T-helper 1 cell (primary cell): ENCODE measurements around the gene NPHP1.
A peak's percentile ranks its signal among the peaks of the same experiment; 100 is the strongest.
"Not testable (repeated sequence)": the region's sequence is repeated elsewhere in the genome, so short reads cannot be mapped to it uniquely, and the experiment has no call there.

ENCODE experiments used
- DNase-seq, 5 donors: peaks; one replicate each; pipeline ENCODE4 v3.0.0-alpha.2; 2012 to 2020

Gene NPHP1

DNA sequence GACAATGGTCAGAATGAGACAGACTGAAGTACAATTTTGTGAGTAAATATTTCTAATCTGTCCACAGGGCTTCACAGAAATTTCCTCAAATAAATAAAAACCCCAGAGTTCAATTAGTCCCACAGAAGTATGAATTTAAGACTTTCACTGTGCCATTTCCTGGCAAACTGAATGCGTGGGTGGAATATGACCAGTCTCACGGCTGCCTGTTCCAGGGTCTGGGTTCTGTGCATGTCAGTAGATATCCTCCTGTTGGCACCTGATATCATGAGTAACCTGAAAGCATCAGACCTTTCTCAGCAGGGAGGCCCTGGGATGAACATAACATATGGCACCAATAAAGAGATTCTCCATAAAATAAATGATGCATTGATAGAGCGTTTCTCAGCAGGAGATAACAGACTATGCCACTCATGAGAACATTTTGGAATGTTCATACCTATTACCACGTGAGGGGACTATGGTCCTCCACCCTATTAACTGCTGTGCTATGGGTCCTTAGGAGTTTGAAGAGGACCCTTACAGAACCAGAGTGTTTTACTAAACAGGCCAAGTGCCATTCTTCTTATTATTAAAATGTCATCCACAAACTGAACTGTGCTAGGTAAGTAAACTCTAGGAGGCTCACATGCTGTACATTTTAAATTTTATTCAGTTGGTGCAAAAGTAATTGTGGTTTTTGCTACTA, 78.6 kb downstream of the NPHP1 start:
- no peak for DNase-seq

DNA sequence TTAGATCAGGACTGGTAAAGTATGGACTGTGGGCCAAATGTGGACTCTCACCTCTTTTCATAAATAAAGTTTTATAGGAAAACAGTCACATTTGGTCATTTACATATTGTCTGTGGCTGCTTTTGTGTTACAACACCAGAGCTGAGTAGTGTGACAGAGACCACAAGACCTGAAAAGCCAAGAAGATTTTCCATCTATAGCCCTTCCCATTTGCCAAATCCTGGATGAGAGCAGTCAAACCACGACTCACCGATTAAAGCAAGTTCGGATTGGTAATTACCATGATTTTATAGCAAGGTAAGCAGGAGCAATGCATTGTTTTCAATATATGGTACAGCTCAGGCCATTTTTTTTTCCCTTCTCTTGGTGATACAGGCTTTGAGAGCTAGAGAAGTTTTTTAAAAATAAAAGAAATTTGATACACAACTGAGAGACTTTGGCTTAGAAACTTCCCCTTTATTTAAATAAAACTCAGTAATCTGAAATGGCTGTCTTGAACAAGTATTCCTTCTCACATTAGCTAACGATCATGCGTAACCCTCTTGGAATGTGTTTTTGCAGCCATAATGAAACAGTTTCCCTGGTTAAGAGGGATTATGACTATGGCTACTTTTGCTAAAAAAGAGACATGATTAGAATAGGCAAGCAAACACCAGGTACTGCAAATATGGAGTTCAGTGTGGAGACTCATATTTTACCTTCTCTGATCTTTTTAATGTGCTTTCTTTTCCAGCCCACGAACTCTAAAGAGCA, 79.7 kb downstream of the NPHP1 start:
- no peak for DNase-seq

DNA sequence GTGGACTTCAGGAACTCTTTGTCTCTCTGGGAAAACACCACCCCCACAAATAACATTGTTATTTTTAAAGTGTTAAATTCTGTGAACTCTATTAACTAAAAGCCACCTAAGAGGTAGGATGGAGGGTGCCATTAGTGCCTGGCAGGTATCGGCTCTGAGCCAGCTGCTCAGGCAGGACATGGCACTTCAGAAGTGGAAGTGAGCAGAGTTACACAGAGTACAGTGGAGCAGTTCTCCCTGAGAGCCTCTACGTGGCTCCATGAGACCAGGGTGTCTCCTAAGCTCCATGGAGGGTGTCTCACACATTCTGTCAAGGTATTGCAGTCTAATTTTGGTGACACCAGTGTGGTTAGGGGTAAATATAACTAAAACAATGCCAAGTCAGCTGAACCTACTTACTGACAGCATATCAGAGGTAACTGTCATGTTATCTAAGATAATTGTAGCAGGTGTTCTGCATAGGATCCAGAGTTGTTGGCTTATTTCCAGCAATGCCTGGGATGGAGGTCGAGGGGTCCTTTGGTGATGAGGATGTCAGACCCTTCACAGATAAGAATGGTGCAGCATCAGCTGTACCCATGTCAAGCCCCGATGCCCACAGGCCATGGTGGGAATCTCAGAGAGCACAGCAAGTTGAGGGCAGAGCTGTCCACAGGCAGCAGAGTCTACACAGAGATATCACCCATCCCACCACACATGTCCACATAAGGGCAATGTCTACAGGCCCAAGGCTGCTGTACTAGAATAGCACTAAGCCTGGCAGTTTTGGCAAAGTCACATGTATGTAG, 80.6 kb downstream of the NPHP1 start:
- DNase-seq: no peak

DNA sequence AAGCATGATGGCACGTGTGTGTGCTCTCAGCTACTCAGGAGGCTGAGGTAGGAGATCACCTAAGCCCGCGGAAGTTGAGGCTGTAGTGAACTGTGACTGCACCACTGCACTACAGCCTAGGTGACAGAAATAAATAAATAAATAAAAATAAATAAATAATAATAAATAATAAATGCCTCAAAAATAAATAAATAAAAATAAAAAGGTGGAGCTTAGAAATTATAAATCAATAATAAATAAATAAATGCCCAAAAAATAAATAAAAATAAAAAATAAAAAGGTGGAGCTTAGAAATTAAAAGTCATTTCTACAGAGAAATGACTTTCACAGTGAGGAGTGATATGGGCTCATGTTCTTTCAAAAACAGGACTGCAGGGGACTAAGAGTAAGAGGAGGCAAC, 83.2 kb downstream of the NPHP1 start:
- DNase-seq: no peak

DNA sequence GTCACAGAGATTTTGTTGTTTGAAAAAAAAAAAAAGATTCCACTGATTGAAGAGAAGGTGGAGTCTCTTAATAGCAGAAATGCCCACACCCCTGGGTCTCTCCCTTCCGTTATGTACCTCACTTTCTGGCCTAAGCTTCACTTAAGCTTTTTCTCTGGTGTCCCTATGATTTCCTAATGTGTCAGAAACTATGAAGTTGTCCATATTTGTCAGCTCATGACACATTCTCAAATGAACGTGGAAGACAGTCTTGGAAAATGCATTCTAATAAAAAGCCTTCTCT, 83.8 kb downstream of the NPHP1 start:
- DNase-seq: no peak

DNA sequence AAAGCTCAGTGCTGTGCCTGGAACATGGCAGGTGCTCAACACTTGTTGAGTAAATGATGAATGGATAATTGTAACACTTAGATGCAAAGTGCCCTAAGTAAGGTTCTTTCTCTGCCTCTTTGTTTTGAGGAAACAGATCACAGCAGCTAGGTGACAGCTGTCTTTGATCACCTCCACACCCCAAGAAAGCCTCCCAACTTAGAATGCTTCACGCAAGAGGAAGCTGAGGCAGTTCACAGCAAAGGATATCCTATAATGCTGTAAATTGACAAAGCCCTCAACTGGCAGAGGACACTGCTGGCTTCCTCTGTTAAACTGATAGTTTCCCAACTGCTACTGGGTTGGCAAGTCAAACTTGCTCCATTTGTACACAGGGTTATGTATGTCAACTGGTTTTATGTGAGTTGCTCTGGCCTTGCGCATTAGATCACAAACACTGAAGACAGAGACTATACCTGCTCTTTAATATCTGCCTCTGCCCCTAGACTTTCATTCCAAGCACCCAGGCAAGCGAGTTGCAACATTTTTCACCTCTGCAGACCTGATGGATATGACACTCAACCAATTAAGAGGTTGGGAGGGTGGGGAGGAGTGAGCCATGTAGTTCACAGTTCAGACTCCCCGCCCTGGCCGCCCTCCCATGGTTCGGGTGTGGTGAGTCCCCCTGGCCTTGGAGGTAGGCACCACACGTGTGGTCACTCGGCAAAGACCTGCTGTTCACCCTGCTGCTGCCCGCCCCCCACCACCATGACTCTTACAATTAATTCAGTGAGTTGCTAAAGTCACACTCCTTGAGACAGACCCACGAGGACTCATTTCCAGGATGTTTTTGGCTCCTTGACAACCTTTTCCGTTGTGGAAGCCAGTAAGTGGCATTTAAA, 84.4 kb downstream of the NPHP1 start:
- DNase-seq: no peak

DNA sequence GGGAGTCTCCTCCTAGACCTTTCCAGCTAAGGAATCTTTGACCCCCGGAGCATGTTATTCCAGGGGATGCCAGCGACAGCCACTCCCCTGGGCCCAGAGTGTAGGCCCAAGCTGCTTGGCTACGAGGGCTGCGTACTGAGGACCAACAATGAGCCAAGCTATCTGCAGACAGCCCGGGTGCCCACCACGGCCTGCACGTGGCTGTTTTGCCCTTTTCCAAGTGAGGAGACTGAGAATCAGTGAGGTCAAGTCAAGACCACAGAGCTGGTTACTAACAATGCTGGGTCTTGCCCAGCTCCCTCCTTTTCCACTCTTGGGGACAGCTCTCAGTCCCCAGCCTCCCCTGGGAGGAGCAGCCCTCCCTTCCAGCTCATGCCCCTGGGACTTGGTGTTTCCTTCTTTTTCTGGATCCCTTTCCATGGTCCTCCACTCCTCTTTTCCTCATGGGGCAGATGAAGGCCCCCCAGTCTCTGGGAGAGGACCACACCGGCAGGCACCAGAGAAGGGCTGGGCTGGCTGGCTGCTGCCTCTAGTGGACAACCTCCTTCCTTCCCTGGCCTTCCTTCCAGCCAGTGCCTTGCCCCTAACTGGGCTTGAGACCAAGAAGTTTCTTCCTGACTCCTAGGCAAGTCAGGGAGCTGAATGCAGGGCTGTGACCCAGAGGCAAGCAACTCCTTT, 88.6 kb downstream of the NPHP1 start:
- no peak for DNase-seq

DNA sequence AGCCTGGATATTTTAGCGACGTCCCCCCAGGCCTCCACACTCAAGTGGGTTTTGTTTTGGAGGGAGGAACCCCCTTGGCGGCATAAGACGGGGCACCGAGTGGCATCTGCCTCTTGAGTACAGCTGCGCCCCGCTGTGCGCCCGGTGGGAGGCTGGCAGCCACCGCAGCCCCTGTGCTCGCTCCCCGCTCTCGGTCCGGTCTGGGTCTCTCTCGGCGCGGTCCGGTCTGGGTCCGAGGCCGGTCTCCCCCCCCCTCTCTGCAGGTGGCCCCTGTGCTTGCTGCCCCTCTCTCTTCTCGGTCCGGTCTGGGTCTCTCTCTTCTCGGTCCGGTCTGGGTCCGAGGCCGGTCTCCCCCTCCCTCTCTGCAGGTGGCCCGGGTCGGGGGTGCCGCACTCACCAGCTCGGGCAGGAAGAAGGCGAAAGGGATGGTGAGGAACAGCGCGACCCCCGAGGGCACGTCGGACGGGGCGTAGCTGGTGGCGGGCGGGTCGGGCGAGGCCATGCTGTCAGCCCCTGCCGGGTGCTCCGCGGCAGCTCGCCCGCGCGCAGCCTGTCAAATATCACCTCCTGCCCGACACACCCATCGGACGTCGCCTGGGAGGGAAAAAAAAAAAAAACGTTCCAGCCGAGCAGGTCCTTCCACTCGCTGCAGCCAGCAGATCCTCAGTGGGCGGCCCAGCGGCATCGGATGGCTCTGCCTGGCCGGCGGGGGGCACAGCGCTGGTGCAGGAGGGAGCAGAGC, 89.4 kb downstream of the NPHP1 start, which contains the start of gene MALL:
Gene MALL, minus strand, starts transcription at position 532 of the 742 bp plus-strand sequence. Its CDS starts 30 bp downstream, at position 502.
- no peak for DNase-seq

DNA sequence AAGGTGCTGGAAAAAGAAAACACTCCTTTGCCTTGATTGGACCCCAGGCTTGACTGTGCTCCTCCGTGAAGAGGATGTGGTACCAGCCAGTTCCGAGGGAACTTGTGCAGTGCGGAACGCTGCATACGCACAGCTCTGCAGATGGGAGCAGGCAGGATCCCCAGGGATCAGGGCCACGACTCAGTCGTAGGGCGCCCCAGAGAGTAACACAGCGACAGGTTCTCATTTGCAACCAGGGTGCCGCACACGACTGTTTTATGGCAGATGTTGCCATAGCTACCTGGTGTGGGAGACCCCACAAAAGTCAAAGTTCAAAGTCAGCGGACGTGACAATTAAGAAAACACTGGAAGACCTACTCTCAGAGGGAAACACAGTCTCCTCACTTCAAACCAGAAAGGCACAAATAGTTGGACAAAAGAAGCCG, 90.0 kb downstream of the NPHP1 start:
- no peak for DNase-seq

DNA sequence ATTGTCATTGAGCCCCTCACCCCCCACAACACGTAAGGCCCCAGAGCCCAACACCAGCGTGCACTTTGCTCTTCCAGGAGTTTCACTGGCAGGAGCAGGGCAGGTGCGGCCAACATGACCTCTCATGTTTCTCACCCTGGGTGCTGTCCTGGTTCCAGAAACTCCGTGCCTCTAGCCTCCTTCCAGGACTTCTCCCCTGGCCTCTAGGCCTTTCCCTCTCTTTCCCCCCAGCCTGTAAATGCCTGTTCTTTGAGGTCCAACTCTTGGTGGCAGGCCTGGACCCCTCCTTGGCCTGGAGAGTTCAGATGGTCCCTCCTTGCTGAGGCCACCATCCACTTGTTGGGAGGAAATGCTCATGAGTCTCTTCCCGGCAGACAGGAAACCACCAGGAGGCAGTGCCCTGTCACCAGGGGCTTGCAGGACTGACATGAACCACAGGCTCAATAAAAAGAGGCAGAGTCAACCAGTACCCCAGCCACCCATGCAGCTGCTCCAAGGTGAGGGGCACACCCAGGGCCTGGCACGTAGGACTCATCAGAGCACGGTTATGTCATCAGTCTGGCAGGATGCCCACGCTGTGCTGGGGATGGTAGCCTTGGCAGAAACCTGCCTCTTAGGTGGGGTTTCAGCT, 90.7 kb downstream of the NPHP1 start:
- peak in 1 of 5 donors; percentile 34 for DNase-seq

DNA sequence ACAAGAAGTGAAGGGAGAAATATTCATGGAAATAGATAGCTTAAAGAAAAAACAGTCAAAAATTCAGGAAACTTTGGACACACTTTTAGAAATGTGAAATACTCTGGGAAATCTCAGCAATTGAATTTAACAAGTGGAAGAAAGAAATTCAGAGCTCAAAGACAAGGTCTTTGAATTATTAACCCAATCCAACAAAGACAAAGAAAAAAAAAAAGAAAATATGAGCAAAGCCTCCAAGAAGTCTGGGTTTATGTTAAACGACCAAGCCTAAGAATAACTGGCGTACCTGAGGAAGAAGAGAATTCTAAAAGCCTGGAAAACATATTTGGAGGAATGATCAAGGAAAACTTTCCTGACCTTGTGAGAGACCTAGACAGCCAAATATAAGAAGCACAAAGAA, 96.5 kb downstream of the NPHP1 start:
- DNase-seq: not testable (repeated sequence)

DNA sequence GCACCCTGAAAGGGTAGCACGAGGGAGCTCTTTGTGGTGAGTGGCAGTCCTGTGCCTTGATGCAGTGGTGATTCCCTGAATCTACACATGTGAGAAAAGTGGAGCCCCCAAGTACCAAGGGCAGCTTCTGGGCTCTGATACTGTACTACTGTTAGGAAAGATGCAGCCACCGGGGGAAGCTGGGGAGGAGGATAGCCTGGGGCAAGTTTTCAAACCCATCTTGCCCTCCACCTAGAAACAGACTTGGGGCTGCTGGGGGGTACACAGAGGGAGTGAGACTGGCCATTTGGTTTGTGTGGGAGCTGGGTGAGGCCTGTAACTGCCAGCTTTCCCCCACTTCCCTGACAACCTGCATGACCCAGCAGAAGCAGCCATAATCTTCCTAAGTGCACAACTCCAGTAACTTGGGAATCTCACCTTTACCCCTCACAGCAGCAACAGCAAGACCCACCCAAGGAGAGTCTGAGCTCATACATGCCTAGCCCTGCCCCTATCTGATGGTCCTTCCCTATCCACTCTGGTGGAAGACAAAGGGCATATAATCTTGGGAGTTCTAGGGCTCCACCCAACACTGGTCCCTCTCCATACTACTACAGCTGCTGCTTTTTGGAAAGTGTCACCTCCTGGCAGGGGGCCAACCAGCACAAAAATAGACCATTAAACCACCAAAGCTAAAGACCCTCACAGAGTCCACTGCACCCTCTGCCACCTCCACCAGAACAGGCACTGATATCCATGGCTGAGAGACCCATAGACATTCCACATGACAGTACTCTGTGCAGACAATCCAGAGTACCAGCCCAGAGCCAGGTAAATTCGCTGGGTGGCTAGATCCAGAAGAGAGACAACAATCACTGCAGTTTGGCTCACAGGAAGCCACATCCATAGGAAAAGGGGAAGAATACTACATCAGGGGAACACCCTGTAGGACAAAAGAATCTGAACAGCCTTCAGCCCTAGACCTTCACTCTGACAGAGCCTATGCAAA, 97.4 kb downstream of the NPHP1 start:
- no peak for DNase-seq

DNA sequence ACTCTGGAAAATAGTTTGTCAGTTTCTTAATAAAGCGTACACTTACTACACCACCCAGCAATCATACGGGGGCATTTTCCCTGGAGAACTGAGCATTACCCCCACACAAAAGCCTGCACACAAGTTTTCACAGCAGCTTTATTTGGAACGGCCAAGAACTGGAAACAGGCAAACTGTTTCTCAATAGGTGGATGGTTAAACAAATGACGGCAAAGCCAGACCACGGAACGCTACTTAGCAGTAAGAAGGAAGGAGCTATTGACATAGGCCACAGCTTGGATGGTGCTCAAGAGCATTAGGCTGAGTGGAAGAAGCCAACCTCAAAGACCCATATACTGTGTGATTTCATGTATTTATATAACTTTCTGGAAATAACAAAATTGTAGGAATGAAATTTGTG, 98.2 kb downstream of the NPHP1 start:
- DNase-seq: no peak

DNA sequence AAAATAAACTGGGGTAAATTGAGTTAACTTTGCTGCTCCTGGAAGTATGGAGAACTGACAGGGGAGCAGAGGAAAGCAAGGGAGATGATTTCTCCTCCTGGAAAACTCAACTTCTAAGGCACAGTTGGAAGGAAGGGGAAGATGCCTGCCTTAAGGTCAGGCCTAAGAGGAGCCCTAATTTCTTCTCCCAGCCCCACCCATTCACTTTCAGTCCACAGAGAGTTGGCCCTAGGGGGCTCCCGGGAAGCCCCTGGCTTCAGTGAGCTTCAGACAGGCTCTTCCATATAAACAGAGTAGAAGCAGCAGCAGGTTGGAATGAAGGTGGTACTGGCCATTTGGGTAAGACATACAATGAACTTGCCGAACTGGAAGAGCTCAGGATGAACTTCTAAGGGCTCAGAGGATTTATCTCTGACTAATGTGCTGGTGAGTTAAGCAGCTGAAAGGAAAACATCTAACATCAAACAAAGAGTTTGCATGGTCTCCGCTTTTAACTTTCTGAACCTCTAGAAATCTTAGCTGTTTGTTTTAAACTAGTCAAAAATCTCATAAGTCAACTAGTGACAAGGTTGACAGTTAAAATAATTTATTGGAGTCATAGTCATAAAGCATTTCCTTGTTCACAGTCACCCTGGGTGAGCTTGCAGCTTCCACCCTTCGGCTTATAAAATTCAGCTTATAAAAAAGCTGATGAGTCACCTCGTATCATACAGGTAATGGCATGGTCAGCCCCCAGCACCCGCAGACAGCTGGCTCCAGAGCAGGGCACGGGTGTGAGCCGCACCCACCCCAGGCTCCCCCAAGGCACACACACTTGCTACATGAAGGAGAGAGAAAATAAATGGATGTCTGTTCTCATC, 99.0 kb downstream of the NPHP1 start:
- no peak for DNase-seq

DNA sequence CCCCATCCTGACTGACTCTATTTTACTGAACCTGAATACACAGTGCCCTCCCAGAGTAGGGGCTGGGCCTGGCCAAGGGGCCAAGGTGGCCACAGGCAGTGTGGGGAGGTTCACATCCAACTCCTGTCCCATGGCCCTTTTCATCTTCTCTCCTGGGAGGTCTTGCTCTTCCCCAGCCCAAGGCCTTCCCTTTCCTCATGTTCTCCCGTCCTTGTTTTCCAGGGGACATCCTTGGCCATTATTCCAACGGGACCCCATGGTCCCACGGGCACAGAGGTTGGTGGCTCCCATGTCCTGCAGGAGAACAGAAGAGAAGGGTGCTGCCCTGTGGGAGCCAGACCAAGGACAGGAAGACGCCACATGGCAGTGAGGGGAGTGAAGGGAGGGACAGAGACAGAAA, 99.6 kb downstream of the NPHP1 start:
- DNase-seq: no peak

DNA sequence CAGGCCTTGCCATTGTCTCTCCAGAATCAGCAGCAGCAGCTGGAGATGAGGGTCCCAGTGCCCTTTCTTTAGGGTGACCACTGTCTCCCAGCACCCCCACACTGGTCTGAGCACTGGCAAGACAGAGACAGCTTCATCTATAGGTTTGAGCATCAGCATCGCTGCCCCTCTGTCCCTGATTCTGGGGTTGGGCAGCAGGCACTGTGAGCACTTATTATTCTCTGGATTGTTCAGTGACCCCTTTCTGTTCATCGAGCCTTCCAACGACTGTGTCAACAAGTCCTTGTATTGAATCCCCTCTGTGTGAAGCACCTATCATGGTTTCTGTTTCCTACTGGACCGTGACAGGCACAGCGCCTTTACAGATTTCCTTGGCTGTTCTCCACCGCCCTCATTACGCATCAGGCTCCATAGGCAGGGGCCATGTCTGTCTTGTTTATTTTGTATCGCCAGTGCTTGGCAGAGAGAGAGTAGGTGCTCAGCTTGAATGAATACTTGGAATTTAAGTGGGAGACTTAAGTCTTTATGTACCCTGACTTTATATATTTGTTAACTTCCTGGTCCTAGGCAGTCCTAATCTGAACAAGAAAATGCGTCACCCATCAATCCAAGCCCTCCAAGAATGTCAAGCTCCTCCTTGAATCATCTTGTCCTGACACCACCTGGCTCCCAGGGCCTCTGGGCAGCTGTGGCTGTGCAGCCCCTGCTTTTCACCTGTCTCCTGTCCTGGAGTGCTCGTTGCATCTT, 100.6 kb downstream of the NPHP1 start:
- no peak for DNase-seq

DNA sequence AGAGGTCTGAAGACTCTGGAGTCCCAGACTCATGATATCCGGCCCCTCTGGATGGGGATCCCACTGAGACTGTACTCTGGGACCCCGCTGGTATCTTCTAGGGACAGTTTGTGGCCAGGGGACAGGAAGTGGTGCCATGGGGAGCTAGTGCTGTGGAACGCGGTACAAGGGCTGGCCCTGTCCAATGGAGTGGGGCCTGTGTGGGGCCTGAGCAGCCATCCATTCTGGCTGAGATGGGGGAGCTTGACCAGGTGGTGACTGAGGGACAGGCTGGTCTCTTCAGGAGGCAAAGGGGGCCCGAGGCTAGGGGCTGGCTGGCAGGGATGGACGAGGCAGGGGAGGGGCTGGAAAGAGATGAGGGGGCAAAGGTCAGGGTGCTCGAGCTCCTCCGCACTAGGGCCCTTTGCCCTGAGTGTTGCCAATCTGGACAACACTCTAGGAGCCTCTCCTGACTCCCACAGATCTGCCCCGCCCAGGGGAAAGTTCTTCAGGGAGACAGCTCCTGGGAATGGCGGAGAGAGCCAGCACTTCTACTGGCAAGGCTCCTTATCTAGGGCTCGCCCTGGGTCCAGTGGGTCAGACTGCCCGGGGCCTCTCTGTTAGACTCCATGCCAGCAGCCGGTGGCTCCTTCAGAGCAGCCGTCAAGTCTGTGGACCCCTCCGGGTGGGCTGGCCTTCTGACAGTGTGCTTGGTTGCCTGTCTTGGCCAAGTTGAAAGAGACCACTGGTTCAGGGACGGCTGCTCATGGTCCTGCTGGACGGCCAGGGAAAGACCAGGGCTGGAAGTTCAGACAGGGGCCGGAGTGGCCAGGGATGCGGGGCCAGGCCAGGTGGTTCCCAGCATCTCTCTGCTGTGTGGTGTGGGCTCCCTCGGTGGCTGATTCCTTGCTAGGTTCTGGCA, 101.5 kb downstream of the NPHP1 start:
- no peak for DNase-seq
